Mesendoderm (in vitro differentiated cells): ENCODE measurements around the gene RFXAP.

ENCODE experiments used
- DNase-seq: peaks from one replicate; pipeline ENCODE4 v3.0.0; 2013
- H2AK5ac ChIP-seq: 2 replicates; pipeline ENCODE4 v1.6.1; 2013; ENCODE audit warnings: low read length, inconsistent platforms
- H2BK120ac ChIP-seq: 2 replicates; pipeline ENCODE4 v1.6.1; 2013; ENCODE audit warnings: low read depth, mild to moderate bottlenecking, low read length, moderate library complexity, mixed read lengths
- H2BK15ac ChIP-seq: replicated peaks from 2 replicates; pipeline ENCODE4 v1.6.1; 2013; ENCODE audit warnings: low read depth, mild to moderate bottlenecking, moderate library complexity
- H2BK5ac ChIP-seq: 2 replicates; pipeline ENCODE4 v1.6.1; 2013; ENCODE audit warnings: low read length, inconsistent platforms
- H3K18ac ChIP-seq: 2 replicates; pipeline ENCODE4 v1.6.1; 2013; ENCODE audit warnings: mild to moderate bottlenecking, low read length, mixed read lengths
- H3K23ac ChIP-seq: one replicate; pipeline ENCODE4 v1.6.1; 2013; ENCODE audit warnings: low read length
- H3K27ac ChIP-seq: 2 replicates; pipeline ENCODE4 v1.5.1; 2013; ENCODE audit warnings: low read depth, mild to moderate bottlenecking, inconsistent platforms, low read length, moderate library complexity
- H3K27me3 ChIP-seq: 2 replicates; pipeline ENCODE4 v1.6.1; 2013; ENCODE audit warnings: low read length, control low read depth, mild to moderate bottlenecking, inconsistent platforms; ENCODE audit not compliant: insufficient read depth, poor library complexity
- H3K36me3 ChIP-seq: 2 replicates; pipeline ENCODE4 v1.6.1; 2013; ENCODE audit warnings: low read length, inconsistent platforms; ENCODE audit not compliant: control insufficient read depth, insufficient read depth
- H3K4ac ChIP-seq: one replicate; pipeline ENCODE4 v1.6.1; 2013; ENCODE audit warnings: low read depth, mild to moderate bottlenecking, low read length, moderate library complexity
- H3K4me1 ChIP-seq: 2 replicates; pipeline ENCODE4 v1.6.1; 2013; ENCODE audit warnings: low read depth, low read length, inconsistent platforms; ENCODE audit not compliant: control insufficient read depth
- H3K4me2 ChIP-seq: 2 replicates; pipeline ENCODE4 v1.6.1; 2013; ENCODE audit warnings: low read length
- H3K4me3 ChIP-seq: 2 replicates; pipeline ENCODE4 v1.5.1; 2013; ENCODE audit warnings: mild to moderate bottlenecking, low read length
- H3K56ac ChIP-seq: one replicate; pipeline ENCODE4 v1.6.1; 2013; ENCODE audit warnings: low read length
- H3K79me1 ChIP-seq: 2 replicates; pipeline ENCODE4 v1.6.1; 2013; ENCODE audit warnings: low read length, inconsistent platforms
- H3K79me2 ChIP-seq: 2 replicates; pipeline ENCODE4 v1.6.1; 2013; ENCODE audit warnings: mild to moderate bottlenecking, low read length; ENCODE audit not compliant: control insufficient read depth, insufficient read depth
- H3K9ac ChIP-seq: 2 replicates; pipeline ENCODE4 v1.6.1; 2013; ENCODE audit warnings: low read length, inconsistent platforms
- H4K5ac ChIP-seq: one replicate; pipeline ENCODE4 v1.6.1; 2013; ENCODE audit warnings: low read length
- H4K8ac ChIP-seq: one replicate; pipeline ENCODE4 v1.6.1; 2013; ENCODE audit warnings: low read depth, mild to moderate bottlenecking, control low read depth, low read length, moderate library complexity
- WGBS: extraction: QIAGEN DNeasy Blood & Tissue Kit; methylation state at CpG from one replicate; pipeline ENCODE4 v1.1.7; 2013; ENCODE audit warnings: low lambda C conversion rate, missing lambda C conversion rate; ENCODE audit not compliant: insufficient coverage; ENCODE audit errors: extremely low coverage; 5-methylcytosine and 5-hydroxymethylcytosine counted together

Gene RFXAP

GRCh38 chr13:36862002-36862685 lies 43.1 kb downstream of the RFXAP start:
- Histone ChIP-seq H3K4me3 (no peak overlapping the region), H3K4me2 (no peak overlapping the region), H3K27ac (no peak overlapping the region), H3K18ac (no peak overlapping the region), H3K9ac (no peak overlapping the region), H3K36me3 (no peaks in the 10 kb centered on the region), H4K5ac (no peak overlapping the region), H3K4me1 (no peaks in the 10 kb centered on the region), H3K56ac (no peak overlapping the region), H3K79me1 (no peaks in the 10 kb centered on the region), H2AK5ac (no peak overlapping the region), H2BK15ac (no peak overlapping the region), H3K23ac (no peak overlapping the region), H3K79me2 (no peaks in the 10 kb centered on the region), H3K27me3 (no peaks in the 10 kb centered on the region), H2BK5ac (no peak overlapping the region), H2BK120ac (no peak overlapping the region), H4K8ac (no peak overlapping the region), H3K4ac (no peak overlapping the region)
- DNase-seq: peak; percentile 42
- no CpG with 5 or more reads among the region's 6 CpGs for WGBS

- no peak overlapping the region for H3K56ac ChIP-seq
- H3K79me1 ChIP-seq: no peaks in the 10 kb centered on the region
- H3K23ac ChIP-seq: no peak overlapping the region
- no peak overlapping the region for H2BK5ac ChIP-seq
- H2BK120ac ChIP-seq: no peak overlapping the region
- H3K27ac ChIP-seq: no peak overlapping the region
- no peak overlapping the region for H2BK15ac ChIP-seq
- no peaks in the 10 kb centered on the region for H3K27me3 ChIP-seq
- no peaks in the 10 kb centered on the region for H3K4me1 ChIP-seq
- H3K4me2 ChIP-seq: no peak overlapping the region
- H3K9ac ChIP-seq: no peak overlapping the region
- no peak overlapping the region for H4K8ac ChIP-seq
- H3K36me3 ChIP-seq: no peaks in the 10 kb centered on the region
- H3K79me2 ChIP-seq: no peaks in the 10 kb centered on the region
- WGBS: no CpG with 5 or more reads among the region's 7 CpGs
- DNase-seq: no peak
- no peak overlapping the region for H2AK5ac ChIP-seq
- no peak overlapping the region for H4K5ac ChIP-seq
- no peak overlapping the region for H3K18ac ChIP-seq
- no peak overlapping the region for H3K4me3 ChIP-seq
- no peak overlapping the region for H3K4ac ChIP-seq
These were observed 43.7 kb downstream of the RFXAP start for GRCh38 chr13:36862722-36863121.

- Histone ChIP-seq H2AK5ac (no peak overlapping the region), H3K4me3 (no peak overlapping the region), H3K56ac (no peak overlapping the region), H4K8ac (no peak overlapping the region), H2BK15ac (no peak overlapping the region), H3K9ac (no peak overlapping the region), H3K4ac (no peak overlapping the region), H3K36me3 (no peaks in the 10 kb centered on the region), H3K79me1 (no peaks in the 10 kb centered on the region), H3K27me3 (no peaks in the 10 kb centered on the region), H3K79me2 (no peaks in the 10 kb centered on the region), H4K5ac (no peak overlapping the region), H2BK5ac (no peak overlapping the region), H3K4me1 (no peaks in the 10 kb centered on the region), H3K4me2 (no peak overlapping the region), H3K27ac (no peak overlapping the region), H2BK120ac (no peak overlapping the region), H3K18ac (no peak overlapping the region), H3K23ac (no peak overlapping the region)
- no peak for DNase-seq
- WGBS: no CpG with 5 or more reads among the region's 5 CpGs
These were observed 46.2 kb downstream of the RFXAP start for GRCh38 chr13:36865265-36865664.

- no peaks in the 10 kb centered on the region for H3K4me1 ChIP-seq
- no peak overlapping the region for H3K27ac ChIP-seq
- no peak overlapping the region for H3K4me2 ChIP-seq
- no peak overlapping the region for H2BK120ac ChIP-seq
- H4K8ac ChIP-seq: no peak overlapping the region
- no peaks in the 10 kb centered on the region for H3K79me2 ChIP-seq
- DNase-seq: no peak
- H3K9ac ChIP-seq: no peak overlapping the region
- H2BK5ac ChIP-seq: no peak overlapping the region
- H3K27me3 ChIP-seq: no peaks in the 10 kb centered on the region
- H3K56ac ChIP-seq: no peak overlapping the region
- no peaks in the 10 kb centered on the region for H3K79me1 ChIP-seq
- no peak overlapping the region for H2AK5ac ChIP-seq
- H3K4me3 ChIP-seq: no peak overlapping the region
- H2BK15ac ChIP-seq: no peak overlapping the region
- H3K36me3 ChIP-seq: no peaks in the 10 kb centered on the region
- no peak overlapping the region for H4K5ac ChIP-seq
- no peak overlapping the region for H3K4ac ChIP-seq
- no peak overlapping the region for H3K18ac ChIP-seq
- no peak overlapping the region for H3K23ac ChIP-seq
These were observed 47.2 kb downstream of the RFXAP start for GRCh38 chr13:36866232-36866631.

DNA sequence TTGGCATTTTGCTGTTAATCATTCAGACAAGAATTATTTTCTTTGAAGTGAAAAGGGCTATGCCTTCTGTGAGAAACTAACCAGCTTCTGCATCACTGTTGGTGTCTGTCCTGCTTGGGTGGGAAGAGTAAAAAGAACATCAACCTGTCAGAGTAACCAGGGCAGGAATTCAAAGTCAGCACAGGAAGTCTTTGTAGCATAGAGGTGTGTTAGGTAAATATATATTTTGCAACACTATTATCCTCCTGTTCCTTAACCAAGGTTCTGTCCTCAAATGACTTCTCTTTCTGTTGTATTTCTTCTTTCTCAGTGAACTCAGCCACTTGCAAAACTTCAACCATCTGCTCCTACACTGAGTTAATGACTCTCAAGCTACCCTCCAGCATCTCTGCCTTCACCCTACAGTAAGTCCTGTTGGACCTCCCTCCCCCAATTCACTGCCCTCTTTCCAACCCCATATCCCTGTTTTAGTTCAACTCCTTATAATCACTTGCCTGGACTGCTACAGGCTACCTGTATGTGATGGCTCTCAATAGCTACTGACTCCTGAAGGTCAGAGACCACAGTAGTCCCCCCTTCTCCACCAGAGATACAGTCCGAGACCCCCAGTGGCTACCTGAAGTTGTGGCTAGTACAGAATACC lies 51.1 kb downstream of the RFXAP start:
- Histone ChIP-seq H2BK120ac (no peak overlapping the region), H3K23ac (no peak overlapping the region), H3K4ac (no peak overlapping the region), H3K27me3 (no peaks in the 10 kb centered on the region), H3K56ac (no peak overlapping the region), H4K8ac (no peak overlapping the region), H3K4me3 (no peak overlapping the region), H3K4me2 (no peak overlapping the region), H3K79me2 (no peaks in the 10 kb centered on the region), H3K4me1 (no peaks in the 10 kb centered on the region), H3K79me1 (no peaks in the 10 kb centered on the region), H2BK15ac (no peak overlapping the region), H3K36me3 (no peaks in the 10 kb centered on the region), H3K18ac (no peak overlapping the region), H3K27ac (no peak overlapping the region), H3K9ac (no peak overlapping the region), H2BK5ac (no peak overlapping the region), H4K5ac (no peak overlapping the region), H2AK5ac (no peak overlapping the region)
- DNase-seq: no peak
- WGBS: no CpG with 5 or more reads among the region's 1 CpG

GRCh38 chr13:36872621-36873020 lies 53.6 kb downstream of the RFXAP start:
- Histone ChIP-seq H2BK120ac (no peak overlapping the region), H3K4me2 (no peak overlapping the region), H4K5ac (no peak overlapping the region), H3K79me2 (no peaks in the 10 kb centered on the region), H3K27me3 (no peaks in the 10 kb centered on the region), H3K4me1 (no peaks in the 10 kb centered on the region), H2AK5ac (no peak overlapping the region), H3K23ac (no peak overlapping the region), H3K9ac (no peak overlapping the region), H3K4ac (no peak overlapping the region), H3K18ac (no peak overlapping the region), H2BK15ac (no peak overlapping the region), H3K36me3 (no peaks in the 10 kb centered on the region), H3K56ac (no peak overlapping the region), H3K27ac (no peak overlapping the region), H2BK5ac (no peak overlapping the region), H4K8ac (no peak overlapping the region), H3K4me3 (no peak overlapping the region), H3K79me1 (no peaks in the 10 kb centered on the region)
- no CpG with 5 or more reads among the region's 10 CpGs for WGBS
- DNase-seq: no peak
